IMR-90 (cell line): ENCODE results near the gene RPL41.

Experiments
- BHLHE40 ChIP-seq: fragments of 150-350 bp; IDR thresholded peaks from 2 replicates; pipeline ENCODE4 v1.6.1; 2016; ENCODE audit warnings: mild to moderate bottlenecking, low read depth, low read length
- CEBPB ChIP-seq: IDR thresholded peaks from 2 replicates; pipeline ENCODE4 v1.6.1; 2012; ENCODE audit warnings: low read depth, low read length, improper control_type of control experiment
- CHD1 ChIP-seq: IDR thresholded peaks from 2 replicates; pipeline ENCODE4 v1.6.1; 2012; ENCODE audit warnings: low read depth, low read length, improper control_type of control experiment
- CTCF ChIP-seq: conservative IDR thresholded peaks from 2 replicates; pipeline ENCODE4 v1.5.1; 2012; ENCODE audit warnings: mild to moderate bottlenecking, low read depth, low read length, improper control_type of control experiment
- FOS ChIP-seq: fragments of 150-350 bp; IDR thresholded peaks from 2 replicates; pipeline ENCODE4 v1.6.1; 2016; ENCODE audit warnings: low read depth, low read length
- MAFK ChIP-seq: IDR thresholded peaks from 2 replicates; pipeline ENCODE4 v1.6.1; 2012; ENCODE audit warnings: low read depth, low read length, improper control_type of control experiment
- MAZ ChIP-seq: IDR thresholded peaks from 2 replicates; pipeline ENCODE4 v1.6.1; 2012; ENCODE audit warnings: low read depth, mild to moderate bottlenecking, low read length, improper control_type of control experiment, moderate library complexity, borderline replicate concordance
- MXI1 ChIP-seq: IDR thresholded peaks from 2 replicates; pipeline ENCODE4 v1.6.1; 2012; ENCODE audit warnings: low read depth, mild to moderate bottlenecking, low read length, moderate library complexity, borderline replicate concordance
- POLR2A ChIP-seq: IDR thresholded peaks from 2 replicates; pipeline ENCODE4 v1.6.1; 2012; ENCODE audit warnings: mild to moderate bottlenecking, low read depth, low read length
- RAD21 ChIP-seq: IDR thresholded peaks from 2 replicates; pipeline ENCODE4 v1.6.1; 2012; ENCODE audit warnings: low read length, improper control_type of control experiment
- RCOR1 ChIP-seq: IDR thresholded peaks from 2 replicates; pipeline ENCODE4 v1.6.1; 2012; ENCODE audit warnings: mild to moderate bottlenecking, low read length, improper control_type of control experiment; ENCODE audit not compliant: insufficient replicate concordance
- RFX5 ChIP-seq: IDR thresholded peaks from 2 replicates; pipeline ENCODE4 v1.8.0; 2012; ENCODE audit warnings: low read depth, mild to moderate bottlenecking, low read length, moderate library complexity
- SMC3 ChIP-seq: fragments of 150-350 bp; IDR thresholded peaks from 2 replicates; pipeline ENCODE4 v1.6.1; 2016; ENCODE audit warnings: low read depth, mild to moderate bottlenecking, antibody characterized with exemption, low read length, moderate library complexity
- TF ChIP-seq, protein P1 (sequence below): fragments of 150-350 bp; IDR thresholded peaks from 2 replicates; pipeline ENCODE4 v1.6.1; 2017; ENCODE audit warnings: mild to moderate bottlenecking, antibody characterized with exemption, low read length, low read depth

GRCh38 chr12:56078427-56078826, 38.0 kb upstream of the RPL41 start:
- TF ChIP-seq RFX5, result no peak
- TF ChIP-seq, protein P1, sequence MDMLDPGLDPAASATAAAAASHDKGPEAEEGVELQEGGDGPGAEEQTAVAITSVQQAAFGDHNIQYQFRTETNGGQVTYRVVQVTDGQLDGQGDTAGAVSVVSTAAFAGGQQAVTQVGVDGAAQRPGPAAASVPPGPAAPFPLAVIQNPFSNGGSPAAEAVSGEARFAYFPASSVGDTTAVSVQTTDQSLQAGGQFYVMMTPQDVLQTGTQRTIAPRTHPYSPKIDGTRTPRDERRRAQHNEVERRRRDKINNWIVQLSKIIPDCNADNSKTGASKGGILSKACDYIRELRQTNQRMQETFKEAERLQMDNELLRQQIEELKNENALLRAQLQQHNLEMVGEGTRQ, result no peak
- no peak for TF ChIP-seq RAD21
- no peak for TF ChIP-seq MAZ
- TF ChIP-seq POLR2A, result no peak
- no peak for TF ChIP-seq CTCF
- TF ChIP-seq MXI1, result no peak
- TF ChIP-seq BHLHE40, result no peak
- no peak for TF ChIP-seq MAFK
- TF ChIP-seq CEBPB, result no peak
- no peak for TF ChIP-seq RCOR1
- TF ChIP-seq CHD1, result no peak
- TF ChIP-seq FOS, result no peak
- no peak for TF ChIP-seq SMC3
